ENCODE measurements around the gene TBXAS1. TPM values are rescaled to one million over a fixed set of nuclear protein-coding genes. Genes with fewer than 3 reads are reported as not detected.

The TBXAS1 gene
- total and polyA plus RNA-seq, 2 of the 8 experiments (the other 6 are each of a cell fraction or from before 2014, with no cell fraction given): 0.86 to 2.1 TPM

DNA sequence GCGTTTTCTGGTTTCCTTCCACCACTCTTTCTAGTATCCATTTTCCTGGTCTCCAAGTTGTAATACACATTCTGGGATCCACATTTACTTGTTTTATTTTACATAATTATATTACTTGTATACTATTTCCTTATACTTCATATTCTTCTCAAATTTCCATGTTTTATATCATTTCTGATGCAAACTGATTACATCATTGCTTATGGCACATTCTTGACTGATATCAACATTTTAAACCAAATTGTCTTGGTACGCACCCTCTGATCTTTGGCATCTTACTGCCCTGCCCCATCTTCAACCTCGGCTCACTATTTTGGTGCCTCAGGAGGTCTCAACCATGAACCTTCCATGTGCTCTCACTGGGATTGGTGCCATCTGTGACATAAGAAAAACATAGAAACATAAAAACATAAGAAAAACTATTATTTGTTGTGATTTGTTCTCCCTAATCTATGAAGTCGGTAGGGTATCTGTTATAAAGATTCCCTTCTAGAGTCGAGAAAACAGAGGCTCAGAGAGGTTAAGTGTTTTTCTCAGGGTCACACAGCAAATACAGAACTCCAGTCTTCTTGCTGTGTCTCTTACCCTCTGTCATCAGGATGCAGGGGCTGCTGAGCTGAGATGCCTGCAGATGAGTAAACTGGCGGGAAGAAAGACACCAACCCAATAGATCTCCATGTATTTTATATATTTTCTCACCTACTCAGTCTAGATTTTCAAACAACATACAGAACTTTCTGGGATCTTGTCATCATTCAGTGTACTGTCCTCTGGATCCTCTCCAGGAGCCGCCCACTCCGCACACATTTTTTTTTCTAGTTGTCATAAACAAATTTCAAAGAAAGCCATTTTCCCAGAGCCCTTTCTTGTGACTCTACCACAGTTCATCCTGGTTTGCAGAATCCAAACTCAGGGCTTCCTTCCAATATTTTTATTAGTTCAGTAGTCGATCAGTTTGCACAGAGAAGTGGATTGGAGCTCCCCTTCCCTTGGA, 154.2 kb downstream of the TBXAS1 start:
- Histone ChIP-seq H2AK5ac (ENCODE audit: low read depth, low read length) (no peak overlapping the region), H3K18ac (ENCODE audit: extremely low read depth, low read length) (no peak overlapping the region), H3K36me3 (ENCODE audit: control insufficient read depth in 2 of 4, insufficient read depth in 4 of 4, low read length in 3 of 4) (no peaks in the 10 kb centered on the region), H3K23me2 (ENCODE audit: low read depth, low read length) (no peaks in the 10 kb centered on the region), H3K56ac (replicated peaks; ENCODE audit: insufficient read length, low read depth, low read length) (no peak overlapping the region), H3K27ac (ENCODE audit: low read depth, low read length) (no peak overlapping the region), H3K79me1 (ENCODE audit: low read depth, low read length) (no peaks in the 10 kb centered on the region), H2BK15ac (ENCODE audit: low read length) (no peak overlapping the region), H3K14ac (ENCODE audit: insufficient read length) (no peak overlapping the region), H3K4ac (replicated peaks; ENCODE audit: insufficient read length, low read depth, low read length) (no peak overlapping the region), H2BK20ac (ENCODE audit: low read length) (no peak overlapping the region), H4K8ac (ENCODE audit: extremely low read depth, insufficient read depth, low read length) (no peak overlapping the region), H3K23ac (ENCODE audit: insufficient read length) (no peak overlapping the region), H3K4me1 (replicated peaks in 1 of 4; ENCODE audit: control insufficient read depth in 3 of 4, insufficient read depth in 4 of 4, low read length in 3 of 4) (peaks cover 0 to 4% (median 0%) of the 10 kb centered on the region in 4 experiments; a peak in 1 of 7 replicates), H3K4me3 (ENCODE audit: extremely low read depth in 1 of 4, insufficient read depth in 2 of 4, low read depth in 3 of 4, low read length in 4 of 4) (no peak overlapping the region), H4K20me1 (replicated peaks in 1 of 2; ENCODE audit: control insufficient read depth in 1 of 2, insufficient read depth in 2 of 2, low read length in 2 of 2) (no peaks in the 10 kb centered on the region), H3K4me2 (ENCODE audit: insufficient read depth in 1 of 2, low read depth in 2 of 2, low read length in 2 of 2) (no peak overlapping the region), H2AFZ (ENCODE audit: low read length) (no peak overlapping the region), H2BK12ac (ENCODE audit: low read depth, low read length) (no peak overlapping the region), H3K79me2 (ENCODE audit: control insufficient read depth in 1 of 2, insufficient read depth in 2 of 2, low read length in 2 of 2) (no peaks in the 10 kb centered on the region), H3K9me3 (ENCODE audit: insufficient read depth in 2 of 2, low read depth in 1 of 2, low read length in 1 of 2) (no peaks in the 10 kb centered on the region), H2BK120ac (replicated peaks; ENCODE audit: low read depth, low read length) (no peak overlapping the region), H3K27me3 (replicated peaks in 1 of 4; ENCODE audit: control insufficient read depth in 3 of 4, extremely low read depth in 1 of 4, insufficient read depth in 3 of 4, low read length in 3 of 4) (peaks cover 0 to 5% (median 0%) of the 10 kb centered on the region in 4 experiments; a peak in 1 of 7 replicates), H4K91ac (replicated peaks; ENCODE audit: insufficient read length, low read length) (no peak overlapping the region), H4K5ac (ENCODE audit: insufficient read length, low read depth, low read length) (no peak overlapping the region), H3K9ac (replicated peaks in 1 of 4; ENCODE audit: extremely low read depth in 1 of 4, low read depth in 3 of 4, low read length in 3 of 4) (no peak overlapping the region), H2BK5ac (ENCODE audit: low read depth, low read length) (no peak overlapping the region)
- CTCF ChIA-PET (ENCODE audit: partially characterized antibody): interaction anchor here (1.1 kb wide), 1 partner anchor 338 kb away, joined by 4 read pairs; no protein-coding TSS in a partner anchor
- POLR2A ChIA-PET (ENCODE audit: partially characterized antibody): no interaction called here
- 89% methylated on average over 9 of the region's 9 CpGs; no CpG with 5 or more reads in 1 of the 2 experiments for WGBS, 2 experiments (ENCODE audit: extremely low coverage in 1 of 2, insufficient coverage in 1 of 2, insufficient read length in 1 of 2, insufficient replicate concordance in 2 of 2, low coverage in 1 of 2, low lambda C conversion rate in 2 of 2, missing lambda C conversion rate in 1 of 2)
- DNase-seq (ENCODE audit: low read depth in 1 of 2, low spot score in 2 of 2): no peak
- TF ChIP-seq EP300 (IDR thresholded peaks at IDR 0.05; ENCODE audit: borderline replicate concordance in 1 of 2, low read depth in 2 of 2, low read length in 2 of 2) (no peak), ZNF274 (IDR thresholded peaks at IDR 0.05; ENCODE audit: borderline replicate concordance, extremely low read depth, low read length) (no peak), NANOG (IDR thresholded peaks at IDR 0.05; ENCODE audit: insufficient read depth, low read depth, low read length, poor library complexity, severe bottlenecking) (no peak), EZH2 (IDR thresholded peaks at IDR 0.05; ENCODE audit: low read depth, low read length, severe bottlenecking) (no peak), CHD2 (IDR thresholded peaks at IDR 0.05; ENCODE audit: low read length) (no peak), TEAD4 (IDR thresholded peaks at IDR 0.05; ENCODE audit: low read depth, low read length) (no peak), JUN (IDR thresholded peaks at IDR 0.05; ENCODE audit: low read depth, low read length) (no peak), HDAC2 (IDR thresholded peaks at IDR 0.05; ENCODE audit: borderline replicate concordance in 1 of 2, low read depth in 2 of 2, low read length in 2 of 2) (no peak)
- no peak for FAIRE-seq

Data from H1 (cell line).